DND-41 (cell line): ENCODE measurements around the gene HIVEP2.

Source experiments
- ATAC-seq: fragments of 200-7000 bp; cut with Tn5 transposase; 3 replicates; pipeline ENCODE4 v1.9.1; 2021; ENCODE audit warnings: low read depth; ENCODE audit not compliant: insufficient read depth
- DNase-seq: peaks from one replicate; pipeline ENCODE4 v3.0.0-alpha.2; 2020
- H2AFZ ChIP-seq: 2 replicates; pipeline ENCODE4 v1.6.0; 2012; ENCODE audit warnings: low read depth, low read length
- H3K27ac ChIP-seq: 2 replicates; pipeline ENCODE4 v1.5.1; 2012; ENCODE audit warnings: low read length, inconsistent platforms
- H3K27me3 ChIP-seq: fragments of 200-600 bp; sonication (generic); 2 replicates; pipeline ENCODE4 v1.6.0; 2012; ENCODE audit warnings: low read length, mild to moderate bottlenecking, inconsistent platforms; ENCODE audit not compliant: insufficient read depth, poor library complexity
- H3K36me3 ChIP-seq: 2 replicates; pipeline ENCODE4 v1.5.1; 2012; ENCODE audit warnings: low read length, inconsistent platforms; ENCODE audit not compliant: insufficient read depth
- H3K4me1 ChIP-seq: 2 replicates; pipeline ENCODE4 v1.5.1; 2012; ENCODE audit warnings: mild to moderate bottlenecking, low read length; ENCODE audit not compliant: insufficient read depth
- H3K4me2 ChIP-seq: 2 replicates; pipeline ENCODE4 v1.6.0; 2012; ENCODE audit warnings: mild to moderate bottlenecking, moderate library complexity, low read length, inconsistent platforms; ENCODE audit not compliant: insufficient read depth
- H3K4me3 ChIP-seq, 2 experiments: fragments of 200-600 bp in 1 of 2; shearing (Covaris generic) in 1 of 2; 2 replicates each; pipeline ENCODE4 v1.5.1; 2012 to 2016; ENCODE audit warnings: inconsistent platforms in 2 of 2, low read length in 2 of 2, mild to moderate bottlenecking in 2 of 2, low read depth in 1 of 2, moderate library complexity in 1 of 2
- H3K79me2 ChIP-seq: 2 replicates; pipeline ENCODE4 v1.6.0; 2012; ENCODE audit warnings: low read length, inconsistent platforms; ENCODE audit not compliant: insufficient read depth
- H3K9ac ChIP-seq: 2 replicates; pipeline ENCODE4 v1.6.0; 2012; ENCODE audit warnings: low read depth, mild to moderate bottlenecking, inconsistent platforms, low read length, moderate library complexity
- H3K9me3 ChIP-seq: 2 replicates; pipeline ENCODE4 v1.5.1; 2012; ENCODE audit warnings: low read length, moderate library complexity, mild to moderate bottlenecking, inconsistent platforms; ENCODE audit not compliant: insufficient read depth, severe bottlenecking
- H4K20me1 ChIP-seq: 2 replicates; pipeline ENCODE4 v1.6.0; 2012; ENCODE audit warnings: low read length; ENCODE audit not compliant: insufficient read depth
- EZH2 ChIP-seq: IDR thresholded peaks from 3 replicates; pipeline ENCODE4 v1.6.1; 2012; ENCODE audit warnings: borderline replicate concordance, low read depth, mild to moderate bottlenecking, moderate library complexity, low read length, inconsistent platforms; ENCODE audit not compliant: severe bottlenecking
- TF ChIP-seq, protein P1 (sequence below): IDR thresholded peaks from 2 replicates; pipeline ENCODE4 v1.5.1; 2012; ENCODE audit warnings: borderline replicate concordance, low read length, moderate library complexity, mild to moderate bottlenecking; ENCODE audit not compliant: poor library complexity, severe bottlenecking; ENCODE audit errors: extremely low read depth

HIVEP2 gene

DNA sequence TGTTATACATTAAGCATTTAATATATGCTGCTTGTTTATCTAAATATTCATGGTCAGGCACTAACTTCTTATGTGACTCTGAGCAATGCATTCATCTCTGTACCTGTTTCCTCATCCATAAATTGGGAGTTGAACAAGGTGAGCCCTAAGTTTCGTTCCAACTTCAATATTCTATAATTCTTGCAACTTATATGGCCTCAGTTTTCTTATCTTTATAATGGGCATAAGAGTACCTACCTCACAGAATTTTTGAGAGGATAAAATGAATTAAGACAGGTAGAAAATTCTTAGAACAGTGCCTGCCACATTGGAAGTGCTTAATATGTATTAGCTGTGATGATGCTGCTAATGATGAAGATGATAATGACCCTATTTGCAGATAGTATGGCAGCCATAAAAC lies 11.8 kb upstream of the HIVEP2 start:
- H3K27ac ChIP-seq: no peak overlapping the region
- H3K9ac ChIP-seq: no peak overlapping the region
- no peaks in the 10 kb centered on the region for H3K79me2 ChIP-seq
- H3K4me2 ChIP-seq: no peak overlapping the region
- no peaks in the 10 kb centered on the region for H3K27me3 ChIP-seq
- no peak for TF ChIP-seq EZH2
- TF ChIP-seq, protein P1, sequence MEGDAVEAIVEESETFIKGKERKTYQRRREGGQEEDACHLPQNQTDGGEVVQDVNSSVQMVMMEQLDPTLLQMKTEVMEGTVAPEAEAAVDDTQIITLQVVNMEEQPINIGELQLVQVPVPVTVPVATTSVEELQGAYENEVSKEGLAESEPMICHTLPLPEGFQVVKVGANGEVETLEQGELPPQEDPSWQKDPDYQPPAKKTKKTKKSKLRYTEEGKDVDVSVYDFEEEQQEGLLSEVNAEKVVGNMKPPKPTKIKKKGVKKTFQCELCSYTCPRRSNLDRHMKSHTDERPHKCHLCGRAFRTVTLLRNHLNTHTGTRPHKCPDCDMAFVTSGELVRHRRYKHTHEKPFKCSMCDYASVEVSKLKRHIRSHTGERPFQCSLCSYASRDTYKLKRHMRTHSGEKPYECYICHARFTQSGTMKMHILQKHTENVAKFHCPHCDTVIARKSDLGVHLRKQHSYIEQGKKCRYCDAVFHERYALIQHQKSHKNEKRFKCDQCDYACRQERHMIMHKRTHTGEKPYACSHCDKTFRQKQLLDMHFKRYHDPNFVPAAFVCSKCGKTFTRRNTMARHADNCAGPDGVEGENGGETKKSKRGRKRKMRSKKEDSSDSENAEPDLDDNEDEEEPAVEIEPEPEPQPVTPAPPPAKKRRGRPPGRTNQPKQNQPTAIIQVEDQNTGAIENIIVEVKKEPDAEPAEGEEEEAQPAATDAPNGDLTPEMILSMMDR: no peak
- no peaks in the 10 kb centered on the region for H3K9me3 ChIP-seq
- H4K20me1 ChIP-seq: no peaks in the 10 kb centered on the region
- H3K4me1 ChIP-seq: no peaks in the 10 kb centered on the region
- no peaks in the 10 kb centered on the region for H3K36me3 ChIP-seq
- ATAC-seq (no peak), DNase-seq (no peak)
- H3K4me3 ChIP-seq: no peak overlapping the region
- H2AFZ ChIP-seq: no peak overlapping the region

DNA sequence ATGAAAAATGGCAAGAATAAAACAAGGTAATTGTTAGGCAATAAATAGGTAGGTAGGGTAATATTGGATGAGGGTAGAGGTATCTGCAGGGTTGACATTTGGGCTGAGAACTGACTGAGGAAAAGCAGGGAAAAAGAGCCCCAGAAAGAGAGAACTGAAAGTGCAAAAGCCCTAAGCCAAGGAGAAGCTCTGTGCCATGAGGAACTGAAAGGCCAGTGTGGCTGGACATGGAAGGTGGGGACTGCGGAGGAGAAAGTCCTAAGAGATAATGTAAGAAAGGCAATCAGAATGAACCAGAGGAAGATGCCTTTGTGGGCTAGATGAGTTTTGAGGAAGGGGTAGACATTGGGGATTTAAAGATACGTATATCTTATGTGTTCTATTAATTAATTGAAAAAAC lies 9.9 kb upstream of the HIVEP2 start:
- no peak overlapping the region for H2AFZ ChIP-seq
- no peaks in the 10 kb centered on the region for H3K36me3 ChIP-seq
- no peak for ATAC-seq
- TF ChIP-seq, protein P1: no peak
- no peak for TF ChIP-seq EZH2
- no peak overlapping the region for H3K9ac ChIP-seq
- no peaks in the 10 kb centered on the region for H3K27me3 ChIP-seq
- H3K4me1 ChIP-seq: no peaks in the 10 kb centered on the region
- no peak overlapping the region for H3K27ac ChIP-seq
- DNase-seq: no peak
- no peaks in the 10 kb centered on the region for H3K79me2 ChIP-seq
- H4K20me1 ChIP-seq: no peaks in the 10 kb centered on the region
- no peak overlapping the region for H3K4me3 ChIP-seq
- no peaks in the 10 kb centered on the region for H3K9me3 ChIP-seq
- H3K4me2 ChIP-seq: no peak overlapping the region

DNA sequence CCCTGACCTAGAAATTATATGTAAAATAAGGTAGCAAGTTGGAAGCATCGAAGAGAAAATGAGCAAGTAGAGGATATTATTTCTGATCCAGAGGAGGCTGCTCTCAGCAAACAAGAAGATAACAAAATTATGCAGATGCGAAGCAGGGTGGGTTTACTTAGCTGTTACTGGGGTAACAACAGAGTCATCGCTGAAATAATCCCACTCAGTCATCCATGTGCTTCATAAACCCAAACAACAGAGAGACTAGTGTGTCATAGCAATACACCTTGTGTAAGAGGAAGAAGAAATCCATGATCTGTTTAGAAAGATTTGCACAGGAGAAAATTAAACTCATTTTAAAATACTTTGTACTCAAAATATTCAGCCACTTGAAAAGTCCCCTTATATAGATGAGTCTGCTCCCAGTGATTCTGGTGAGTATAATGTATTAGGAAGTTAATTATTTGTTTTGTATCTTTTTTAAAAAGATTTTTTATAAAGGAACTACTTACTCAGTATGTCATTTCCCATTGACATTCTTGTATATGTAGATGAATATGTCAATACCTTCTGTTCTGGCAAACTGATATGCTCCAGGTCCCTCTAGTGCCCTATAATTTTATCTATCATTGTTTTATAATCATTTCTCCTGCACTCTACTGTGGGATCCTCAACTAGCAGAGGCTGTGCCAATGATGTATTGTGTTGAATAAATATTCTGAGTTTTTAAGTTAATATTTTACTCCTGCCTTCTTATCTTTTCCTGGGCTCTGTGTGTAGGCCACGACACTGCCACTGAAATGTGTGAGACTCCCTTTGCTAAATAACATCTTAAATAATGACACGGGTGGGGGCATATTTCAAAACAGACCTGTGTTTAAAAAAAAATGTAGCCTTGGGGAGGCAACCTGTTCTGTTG lies 8.6 kb upstream of the HIVEP2 start:
- DNase-seq (no peak), ATAC-seq (no peak)
- no peak overlapping the region for H3K27ac ChIP-seq
- no peaks in the 10 kb centered on the region for H3K79me2 ChIP-seq
- no peaks in the 10 kb centered on the region for H3K4me1 ChIP-seq
- TF ChIP-seq, protein P1: no peak
- no peak for TF ChIP-seq EZH2
- H3K36me3 ChIP-seq: no peaks in the 10 kb centered on the region
- H3K4me3 ChIP-seq: no peak overlapping the region
- H4K20me1 ChIP-seq: no peaks in the 10 kb centered on the region
- H3K4me2 ChIP-seq: no peak overlapping the region
- H2AFZ ChIP-seq: no peak overlapping the region
- H3K9ac ChIP-seq: no peak overlapping the region
- no peaks in the 10 kb centered on the region for H3K9me3 ChIP-seq
- H3K27me3 ChIP-seq: no peaks in the 10 kb centered on the region
